GM19467 (cell line): Measurements from ENCODE around the gene GPRC5B.
A peak's percentile ranks its signal among the peaks of the same experiment; 100 is the strongest.

ENCODE experiments used
- ATAC-seq: cut with Tn5 transposase; IDR thresholded peaks from one replicate; pipeline ENCODE4 v1.9.1; 2021; ENCODE audit warnings: mild to moderate bottlenecking, moderate library complexity; ENCODE audit not compliant: unreplicated experiment

The GPRC5B gene

DNA sequence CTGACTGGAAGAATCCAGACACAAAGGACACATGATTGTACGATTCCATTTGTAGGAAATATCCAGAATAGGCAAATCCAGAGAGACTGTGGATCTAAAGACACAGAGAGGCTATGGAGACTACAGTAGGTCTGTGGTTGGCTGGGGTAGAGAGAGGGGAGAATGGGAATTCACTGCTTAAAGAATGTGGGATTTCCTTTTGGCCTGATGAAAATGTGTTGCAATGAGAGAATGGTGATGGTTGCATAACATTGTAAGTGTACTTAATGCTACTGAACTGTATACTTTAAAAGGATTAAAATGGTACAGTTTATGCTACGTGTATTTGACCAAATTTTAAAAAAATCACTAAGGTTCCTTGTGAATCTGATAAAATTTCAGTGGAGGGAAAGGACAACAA lies 62.1 kb downstream of the GPRC5B start:
- no peak for ATAC-seq

DNA sequence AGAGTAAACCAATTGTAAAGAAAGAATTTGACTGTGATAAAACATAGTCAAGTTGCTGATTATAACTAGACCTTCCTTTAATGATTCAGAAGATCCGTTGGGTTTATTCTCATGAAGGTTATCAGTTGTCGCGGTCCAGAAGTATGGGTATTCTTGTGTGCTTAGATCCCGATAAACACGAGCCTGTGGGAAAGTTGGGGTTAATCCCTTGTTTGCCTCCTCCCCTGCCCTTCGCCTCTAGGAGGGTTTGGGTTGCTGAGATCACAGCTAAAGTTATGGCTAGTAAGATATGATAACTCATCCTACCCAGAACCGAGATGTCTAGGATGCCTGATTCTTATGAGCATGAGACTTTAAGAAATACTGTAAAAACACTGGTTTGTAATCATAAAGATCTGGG lies 66.8 kb downstream of the GPRC5B start:
- no peak for ATAC-seq

DNA sequence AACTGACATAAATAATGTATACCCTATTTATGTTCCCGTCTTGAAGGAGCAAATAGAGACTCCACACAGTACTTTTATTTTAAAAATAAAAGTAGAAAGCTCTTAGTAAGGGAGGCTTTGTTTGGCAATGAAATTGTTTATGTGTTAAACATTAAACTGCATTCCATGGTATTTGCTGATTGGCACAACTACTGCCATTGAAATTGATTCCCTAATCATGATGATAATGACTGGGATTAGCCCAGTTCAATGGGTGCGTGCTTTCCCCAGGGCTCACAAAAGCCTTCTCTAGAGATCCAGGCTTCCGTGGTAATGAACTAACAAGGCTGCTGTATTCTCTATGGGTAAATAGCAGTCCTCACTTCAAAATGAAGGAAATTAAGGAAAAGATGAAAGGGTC lies 67.5 kb downstream of the GPRC5B start:
- no peak for ATAC-seq

DNA sequence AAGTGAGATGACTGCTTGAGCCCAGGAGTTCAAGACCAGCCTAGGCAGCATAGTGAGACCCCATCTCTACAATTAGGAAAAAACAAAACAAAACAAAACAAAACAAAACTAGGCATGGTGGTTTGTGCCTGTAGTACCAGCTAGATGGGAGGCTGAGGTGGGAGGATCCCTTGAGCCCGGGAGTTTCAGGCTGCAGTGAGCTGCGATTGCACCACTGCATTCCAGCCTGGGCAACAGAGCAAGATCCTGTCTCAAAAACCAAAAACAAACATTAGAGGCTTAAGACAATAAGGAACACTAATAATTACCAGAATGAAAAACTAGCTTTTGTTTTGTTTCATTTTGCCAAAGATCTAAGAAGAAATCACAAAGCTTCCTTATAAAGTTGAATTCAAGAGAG lies 69.2 kb downstream of the GPRC5B start:
- ATAC-seq, result no peak

DNA sequence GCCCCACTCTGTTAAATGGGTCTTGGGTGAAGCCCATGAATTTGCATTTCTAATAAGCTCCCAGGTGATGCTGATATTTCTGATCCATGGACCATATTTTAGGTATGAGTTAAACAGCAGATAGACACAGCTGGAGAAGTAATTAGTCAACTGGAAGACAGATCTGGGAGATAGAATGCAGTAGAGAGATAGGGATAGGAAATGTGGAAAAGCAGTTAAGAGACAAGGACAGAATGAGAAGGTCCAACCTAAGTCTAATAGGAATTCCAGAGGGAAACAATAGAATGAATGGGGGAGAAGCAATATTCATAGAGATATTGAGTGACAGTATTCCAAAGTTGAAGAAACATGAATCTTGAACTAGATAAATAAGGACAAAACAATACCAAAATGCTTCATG lies 71.7 kb downstream of the GPRC5B start:
- no peak for ATAC-seq

DNA sequence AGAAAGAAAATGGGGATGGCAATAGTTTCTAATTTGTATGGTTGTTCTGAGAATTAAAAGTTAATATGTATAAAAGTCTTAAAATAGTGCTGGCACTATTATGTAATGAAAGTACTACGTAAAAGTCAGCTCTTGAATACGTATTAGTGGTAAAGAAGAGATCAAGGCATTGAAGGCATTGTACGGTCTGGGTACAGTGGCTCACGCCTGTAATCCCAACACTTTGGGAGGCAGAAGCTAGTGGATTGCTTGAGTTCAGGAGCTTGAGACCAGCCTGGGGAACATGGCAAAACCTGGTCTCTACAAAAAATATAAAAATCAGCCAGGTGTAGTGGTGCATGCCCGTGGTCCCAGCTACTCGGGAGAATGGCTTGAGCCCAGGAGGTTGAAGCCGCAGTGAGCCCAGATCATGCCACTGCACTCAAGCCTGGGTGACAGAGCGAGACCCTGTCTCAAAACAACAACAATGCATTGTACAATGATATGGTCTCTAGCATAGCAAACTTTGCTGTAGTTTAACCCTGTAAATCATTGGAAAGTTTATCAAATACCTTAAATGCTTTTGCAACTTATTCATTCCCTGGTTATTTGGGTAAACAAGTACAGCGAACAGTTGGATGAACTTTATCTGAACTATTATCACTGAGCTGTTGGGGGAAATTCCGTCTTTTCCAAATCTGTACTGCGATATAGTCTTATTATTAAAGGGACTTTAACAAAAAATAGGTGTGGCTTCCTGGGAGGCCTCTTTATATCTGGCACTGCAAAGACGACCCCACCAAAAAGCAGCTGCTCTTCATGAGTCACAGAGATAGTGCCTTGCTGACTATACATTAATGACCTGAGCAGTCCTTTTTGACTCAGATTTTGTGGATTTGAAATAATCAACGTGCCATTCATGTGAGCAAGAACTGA lies 73.6 kb downstream of the GPRC5B start:
- ATAC-seq, result no peak

DNA sequence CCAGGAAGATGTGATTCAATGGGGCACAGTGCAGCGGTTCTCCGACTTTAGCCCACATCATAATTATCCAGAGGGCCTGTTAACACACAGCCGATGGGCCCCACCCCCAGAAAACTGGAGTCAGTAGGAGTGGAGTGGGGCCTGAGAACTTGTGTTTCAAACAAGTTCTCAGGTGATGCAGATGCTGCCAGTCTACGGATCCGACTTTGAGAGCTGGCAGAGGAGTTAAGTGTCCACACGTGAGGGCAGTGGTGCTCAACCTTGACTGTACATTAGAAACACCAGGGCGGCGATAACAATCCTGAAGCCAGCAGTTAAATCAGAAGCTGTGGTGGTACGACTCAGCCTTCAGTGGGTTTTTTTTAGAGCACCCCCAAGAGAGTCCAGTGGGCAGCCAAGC lies 75.0 kb downstream of the GPRC5B start:
- no peak for ATAC-seq

DNA sequence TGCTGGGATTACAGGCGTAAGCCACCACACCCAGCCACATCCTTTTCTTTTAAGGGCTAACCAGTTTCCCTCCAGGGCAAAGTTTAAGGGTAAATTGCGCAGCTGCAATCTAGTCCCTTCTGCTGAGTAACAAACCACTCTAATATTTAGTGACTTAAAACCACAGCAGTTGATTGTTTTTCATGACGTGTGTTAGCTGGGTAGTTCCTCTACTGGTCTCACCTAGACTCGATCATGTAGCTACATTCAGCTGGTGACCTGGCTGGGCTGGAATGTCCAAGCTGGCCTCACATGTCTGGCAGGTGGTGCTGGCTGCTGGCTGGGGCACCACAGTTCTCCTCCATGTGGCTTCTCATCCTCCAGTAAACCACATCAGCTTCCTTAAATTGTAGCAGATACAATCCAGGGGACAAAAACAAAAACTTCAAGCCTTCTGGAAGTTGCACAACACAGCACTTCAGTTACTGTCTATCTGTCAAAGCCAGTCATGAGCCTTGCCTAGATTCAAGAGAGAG lies 75.5 kb downstream of the GPRC5B start:
- no peak for ATAC-seq

DNA sequence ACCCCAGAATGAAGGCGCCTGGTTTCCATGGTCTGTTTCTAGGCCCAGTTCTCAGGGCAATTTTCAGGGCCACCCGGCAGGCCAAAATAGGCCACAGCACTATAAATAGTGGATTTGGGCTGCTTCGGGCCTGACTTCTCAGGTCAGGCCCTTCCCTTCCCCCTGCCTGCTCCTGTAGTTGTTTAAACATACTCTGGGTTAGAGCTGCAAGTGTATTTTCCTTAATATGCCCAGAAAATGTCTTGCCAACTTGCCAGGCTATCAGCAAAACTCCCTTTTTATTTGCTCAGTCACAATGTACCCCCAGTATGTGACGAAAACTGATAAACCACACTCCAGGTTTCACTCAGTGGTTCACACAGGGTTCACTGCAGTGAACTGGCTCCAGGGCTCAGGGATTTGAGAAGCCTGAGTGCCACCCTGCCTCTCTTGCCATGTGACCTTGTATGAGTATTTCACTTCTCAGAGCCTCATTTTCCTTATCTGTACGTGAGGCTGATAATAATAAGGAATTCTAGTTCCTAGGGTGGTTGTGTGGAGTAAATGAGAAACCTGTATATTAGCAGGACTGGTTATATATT lies 76.5 kb downstream of the GPRC5B start:
- peak; percentile 62 for ATAC-seq
